Mesodermal cell (in vitro differentiated cells): ENCODE measurements around the gene GLI3.

Experiments used
- H3K27ac ChIP-seq: 2 replicates; pipeline ENCODE4 v1.7.0; 2013; ENCODE audit warnings: mild to moderate bottlenecking, low read depth, low read length, moderate library complexity; ENCODE audit not compliant: severe bottlenecking
- H3K36me3 ChIP-seq: 2 replicates; pipeline ENCODE4 v1.7.1; 2013; ENCODE audit warnings: mild to moderate bottlenecking, low read length, moderate library complexity; ENCODE audit not compliant: control insufficient read depth, insufficient read depth
- H3K4me1 ChIP-seq: one replicate; pipeline ENCODE4 v1.7.1; 2013; ENCODE audit warnings: mild to moderate bottlenecking, low read length; ENCODE audit not compliant: insufficient read depth, control insufficient read depth, poor library complexity, severe bottlenecking
- H3K4me3 ChIP-seq: 2 replicates; pipeline ENCODE4 v1.7.0; 2013; ENCODE audit warnings: low read length, control low read depth, mild to moderate bottlenecking; ENCODE audit not compliant: insufficient read depth, poor library complexity, severe bottlenecking; ENCODE audit errors: extremely low read depth
- H3K9me3 ChIP-seq: 2 replicates; pipeline ENCODE4 v1.7.1; 2013; ENCODE audit warnings: mild to moderate bottlenecking, low read length, moderate library complexity; ENCODE audit not compliant: control insufficient read depth
- WGBS, 2 experiments: methylation state at CpG; one replicate each; pipeline ENCODE4 v1.1.5; 2013; ENCODE audit warnings: missing lambda C conversion rate in 2 of 2; ENCODE audit not compliant: insufficient coverage in 2 of 2; 5-methylcytosine and 5-hydroxymethylcytosine counted together

GLI3 gene

DNA sequence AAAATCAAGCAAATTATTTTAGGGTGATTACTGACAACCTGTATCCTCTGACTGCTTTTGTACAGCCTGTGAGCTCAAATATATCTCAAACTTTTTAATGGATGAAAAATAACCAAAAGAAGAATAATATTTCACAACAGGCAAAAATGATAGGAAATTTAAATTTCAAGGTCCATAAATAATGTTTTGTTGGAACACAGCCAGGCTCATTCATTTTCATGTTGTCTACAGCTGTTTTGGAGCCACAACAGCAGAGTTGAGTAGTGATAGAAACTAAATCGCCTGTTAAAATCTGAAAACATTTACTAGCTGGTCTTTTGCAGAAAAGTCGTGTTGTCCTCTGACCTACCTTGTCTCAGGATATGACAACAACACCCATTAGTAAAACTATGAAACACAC is 75.9 kb downstream of the GLI3 start:
- WGBS, 2 experiments = 94% methylated on average over 2 of the region's 2 CpGs; no CpG with 5 or more reads in 1 of the 2 experiments
- peaks cover 25% of the 10 kb centered on the region for H3K4me1 ChIP-seq

DNA sequence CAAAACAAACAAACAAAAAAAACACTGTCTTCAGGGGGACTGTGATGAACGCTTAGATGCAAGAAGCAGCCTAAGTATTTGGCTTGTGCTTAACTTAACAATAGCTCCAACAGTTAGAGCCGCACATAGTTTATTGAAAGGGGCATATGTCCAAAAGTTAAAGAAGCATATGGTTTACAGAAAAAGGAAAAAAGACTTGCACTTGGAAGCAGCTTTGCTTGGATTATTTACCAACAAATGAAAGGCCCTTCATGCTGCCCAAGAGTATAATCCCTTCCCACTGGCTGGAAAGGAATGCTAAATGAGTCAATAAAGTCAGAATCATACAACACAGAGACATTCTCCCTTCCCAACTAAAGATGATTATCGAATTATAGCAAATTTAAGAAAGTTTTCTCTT is 77.9 kb downstream of the GLI3 start:
- Histone ChIP-seq H3K4me1 (peaks cover 40% of the 10 kb centered on the region), H3K9me3 (no peaks in the 10 kb centered on the region), H3K4me3 (no peak overlapping the region), H3K36me3 (peaks cover 20% of the 10 kb centered on the region), H3K27ac (no peak overlapping the region)
- 100% methylated on average over 1 of the region's 3 CpGs; no CpG with 5 or more reads in 1 of the 2 experiments for WGBS, 2 experiments

More for the DNA sequence above, 75.9 kb downstream of the GLI3 start:
- H3K4me3 ChIP-seq = no peak overlapping the region
- peaks cover 25% of the 10 kb centered on the region for H3K36me3 ChIP-seq
- no peaks in the 10 kb centered on the region for H3K9me3 ChIP-seq
- H3K27ac ChIP-seq = no peak overlapping the region

GRCh38 chr7:42156967-42157721 is 79.9 kb downstream of the GLI3 start:
- Histone ChIP-seq H3K4me1 (peaks cover 35% of the 10 kb centered on the region), H3K4me3 (no peak overlapping the region), H3K36me3 (peaks cover 20% of the 10 kb centered on the region), H3K27ac (no peak overlapping the region), H3K9me3 (no peaks in the 10 kb centered on the region)
- WGBS, 2 experiments = 94 to 100% methylated on average over 3 of the region's 6 CpGs

DNA sequence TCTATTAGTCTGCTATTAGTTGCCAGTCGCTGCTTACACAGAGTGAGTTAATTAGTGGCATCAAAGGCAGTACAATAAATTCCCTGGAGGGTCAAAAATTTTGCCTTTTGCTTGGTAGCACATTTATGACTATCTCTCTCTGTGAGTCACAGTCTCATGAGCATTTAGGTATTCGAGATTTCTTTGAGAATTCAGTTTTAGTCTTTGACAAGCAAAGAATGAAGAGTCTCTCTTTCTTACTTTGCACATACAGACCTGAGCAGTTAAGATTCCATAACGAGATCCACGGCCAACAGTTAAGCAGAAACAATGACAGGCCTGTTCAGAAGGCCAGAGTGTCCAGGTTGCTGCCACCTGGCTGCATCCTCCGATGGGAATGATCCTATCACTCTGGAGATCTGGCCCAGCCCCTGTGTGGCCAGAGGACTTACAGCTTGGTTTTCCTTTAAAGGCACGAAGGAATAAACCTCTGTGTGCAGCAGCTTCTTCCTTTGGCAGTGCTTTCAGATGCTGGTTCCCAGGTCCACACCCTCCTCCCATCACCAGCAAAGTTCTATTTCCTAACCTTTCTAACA is 80.6 kb downstream of the GLI3 start:
- WGBS, 2 experiments = 89 to 92% methylated on average over 6 of the region's 6 CpGs
- Histone ChIP-seq H3K9me3 (no peaks in the 10 kb centered on the region), H3K27ac (peak overlapping the region; percentile 43), H3K4me3 (no peak overlapping the region), H3K4me1 (peaks cover 35% of the 10 kb centered on the region), H3K36me3 (peaks cover 20% of the 10 kb centered on the region)

DNA sequence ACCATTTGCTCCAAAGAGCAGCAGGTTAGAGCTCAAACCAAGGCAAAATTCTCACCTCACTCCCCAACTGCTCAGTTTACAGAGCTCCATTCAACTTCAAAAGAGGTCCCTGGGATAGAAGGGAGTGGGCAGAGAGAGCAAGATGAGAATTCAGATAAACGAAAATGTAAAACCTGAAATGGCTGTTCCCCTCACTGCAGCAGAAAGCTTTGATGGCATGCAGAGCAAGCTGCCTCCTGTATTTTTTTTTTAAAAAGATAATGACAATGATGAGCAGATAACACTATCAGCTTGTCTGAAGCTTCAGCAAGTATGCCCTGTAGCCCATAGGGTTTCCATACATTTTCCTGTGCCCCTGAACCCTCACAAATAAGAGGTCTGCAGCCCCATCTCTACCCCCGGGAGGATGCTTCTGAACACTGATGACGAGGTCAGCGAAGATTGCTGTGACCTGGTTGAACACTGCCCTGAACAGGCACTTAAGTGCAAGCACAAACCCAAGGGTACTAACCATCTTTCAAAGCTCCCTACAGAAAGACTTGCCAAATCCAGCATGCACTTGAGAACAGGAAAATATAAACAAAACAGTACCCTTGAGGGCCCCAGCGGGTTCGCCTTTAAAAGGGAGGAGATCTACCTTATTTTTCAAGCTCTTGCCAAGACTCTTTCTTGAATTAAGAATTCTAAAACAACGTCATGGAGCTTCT is 81.3 kb downstream of the GLI3 start:
- H3K36me3 ChIP-seq = peaks cover 15% of the 10 kb centered on the region
- H3K4me1 ChIP-seq = peaks cover 35% of the 10 kb centered on the region
- peak overlapping the region; percentile 43 for H3K27ac ChIP-seq
- WGBS, 2 experiments = 84 to 92% methylated on average over 5 to 7 of the region's 7 CpGs
- no peaks in the 10 kb centered on the region for H3K9me3 ChIP-seq
- H3K4me3 ChIP-seq = no peak overlapping the region

- 51 to 79% methylated on average over 4 to 5 of the region's 9 CpGs for WGBS, 2 experiments
- Histone ChIP-seq H3K4me3 (no peak overlapping the region), H3K36me3 (peaks cover 5% of the 10 kb centered on the region), H3K27ac (peak overlapping the region; percentile 32), H3K9me3 (no peaks in the 10 kb centered on the region), H3K4me1 (peaks cover 32% of the 10 kb centered on the region)
Observed at GRCh38 chr7:42154173-42154572, 82.8 kb downstream of the GLI3 start.

DNA sequence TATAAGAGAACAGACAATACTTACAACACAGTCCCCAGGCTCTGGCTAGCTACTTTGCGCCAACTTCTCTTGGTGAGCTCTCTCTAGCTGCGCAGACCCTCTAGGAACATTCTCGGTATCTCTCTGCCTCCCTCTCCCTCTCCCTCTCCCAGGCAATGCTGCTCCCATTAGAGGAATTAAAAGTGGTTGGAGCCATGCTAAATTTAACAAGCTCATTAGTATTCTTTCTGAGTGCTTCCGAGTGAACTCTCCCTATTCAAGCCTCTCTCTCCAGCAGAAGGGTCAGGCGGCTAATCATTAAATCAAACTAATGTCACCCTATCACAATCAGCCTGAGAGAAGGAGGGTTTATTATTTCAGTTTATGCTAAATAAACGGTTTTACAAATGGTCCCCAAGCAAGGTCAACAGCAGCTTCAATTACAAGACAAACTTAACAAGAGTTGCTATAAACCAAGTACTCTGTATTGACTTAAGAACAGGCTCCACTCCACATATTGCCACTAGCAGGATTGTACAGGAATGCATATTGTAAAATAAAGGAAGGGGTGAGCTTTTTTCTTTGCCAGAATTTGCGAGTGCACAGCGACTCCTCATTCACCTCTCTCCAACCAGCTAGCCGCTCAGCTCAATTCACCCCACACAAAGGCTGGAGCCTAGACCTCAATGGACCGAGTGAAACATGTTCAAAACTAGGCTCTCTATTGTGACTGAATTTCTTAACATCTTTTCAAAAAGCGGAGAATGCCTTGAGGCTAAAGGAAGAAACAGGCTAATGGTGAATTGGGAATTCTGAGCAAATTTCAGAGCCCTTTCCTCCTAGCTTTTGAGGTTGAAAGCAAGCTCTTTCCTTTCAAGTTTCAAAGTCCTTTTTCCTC is 84.4 kb downstream of the GLI3 start:
- Histone ChIP-seq H3K27ac (peak overlapping the region; percentile 71), H3K4me3 (no peak overlapping the region), H3K9me3 (no peaks in the 10 kb centered on the region), H3K36me3 (peaks cover 18% of the 10 kb centered on the region), H3K4me1 (peaks cover 32% of the 10 kb centered on the region)
- WGBS, 2 experiments = 73 to 80% methylated on average over 3 to 6 of the region's 11 CpGs

DNA sequence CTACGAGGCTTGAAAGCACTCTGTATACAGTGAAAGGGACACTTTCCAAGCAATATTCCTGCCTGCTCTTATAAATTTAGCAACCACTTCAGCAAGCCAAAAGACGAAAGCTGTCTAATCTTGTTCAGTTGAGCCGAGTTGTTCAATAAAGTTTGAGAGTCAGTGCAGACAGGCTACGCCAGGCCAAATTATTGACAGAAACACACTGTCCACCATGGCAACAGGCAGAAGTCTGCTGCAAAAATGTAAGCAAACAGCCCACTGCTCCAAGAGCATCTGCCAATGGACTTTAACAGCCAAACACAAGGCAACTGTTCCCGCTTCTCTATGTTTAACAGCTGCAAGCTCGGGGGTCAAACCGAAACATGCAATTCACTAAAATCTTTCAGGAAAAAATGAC is 85.7 kb downstream of the GLI3 start:
- Histone ChIP-seq H3K4me1 (peaks cover 21% of the 10 kb centered on the region), H3K36me3 (peaks cover 24% of the 10 kb centered on the region), H3K4me3 (no peak overlapping the region), H3K9me3 (no peaks in the 10 kb centered on the region), H3K27ac (peak overlapping the region; percentile 71)
- 80 to 93% methylated on average over 6 to 7 of the region's 7 CpGs for WGBS, 2 experiments

DNA sequence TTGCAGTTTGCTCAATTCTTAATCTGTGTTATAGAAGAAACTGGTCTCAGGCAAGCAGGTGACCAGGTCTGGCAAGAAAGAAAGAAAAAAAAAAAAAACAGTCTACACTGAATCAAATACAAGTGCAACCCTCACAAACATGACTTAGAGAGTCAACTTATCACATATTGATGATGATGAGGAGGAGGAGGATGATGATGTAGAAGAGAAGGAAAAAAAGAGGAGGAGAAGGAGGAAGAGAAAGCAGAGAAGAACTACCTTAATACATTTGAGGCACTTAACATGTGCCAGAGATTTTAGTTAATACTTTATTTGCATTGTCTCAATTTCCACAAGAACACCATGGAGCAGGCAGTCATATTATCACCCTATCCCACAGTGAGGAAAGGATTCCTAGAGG is 91.5 kb downstream of the GLI3 start:
- peaks cover 10% of the 10 kb centered on the region for H3K4me1 ChIP-seq
- no peak overlapping the region for H3K27ac ChIP-seq

GRCh38 chr7:42144604-42145003 is 92.4 kb downstream of the GLI3 start:
- H3K36me3 ChIP-seq = peaks cover 75% of the 10 kb centered on the region
- H3K27ac ChIP-seq = no peak overlapping the region
- no peaks in the 10 kb centered on the region for H3K9me3 ChIP-seq
- 94 to 95% methylated on average over 2 to 3 of the region's 4 CpGs for WGBS, 2 experiments
- H3K4me3 ChIP-seq = no peak overlapping the region
- H3K4me1 ChIP-seq = peaks cover 10% of the 10 kb centered on the region

More for the DNA sequence above, 91.5 kb downstream of the GLI3 start:
- H3K9me3 ChIP-seq = no peaks in the 10 kb centered on the region
- H3K36me3 ChIP-seq = peaks cover 66% of the 10 kb centered on the region
- H3K4me3 ChIP-seq = no peak overlapping the region
